PC-3 (cell line): ENCODE results near the gene SHQ1.

Source experiments
- EZH2 ChIP-seq: fragments of 300-600 bp; sonication (generic); IDR thresholded peaks from one replicate; pipeline ENCODE4 v1.6.1; 2017; ENCODE audit warnings: antibody characterized with exemption, mild to moderate bottlenecking, low read length; ENCODE audit not compliant: unreplicated experiment
- EZH2phosphoT487 ChIP-seq: fragments of 300-600 bp; sonication (generic); IDR thresholded peaks from 2 replicates; pipeline ENCODE4 v1.6.1; 2018; ENCODE audit warnings: mild to moderate bottlenecking, antibody characterized with exemption, low read length, borderline replicate concordance
- TF ChIP-seq, protein P1 (sequence below): fragments of 300-600 bp; sonication (generic); conservative IDR thresholded peaks from 2 replicates; pipeline ENCODE4 v1.5.1; 2017; ENCODE audit warnings: antibody characterized with exemption, low read depth, mild to moderate bottlenecking, low read length

DNA sequence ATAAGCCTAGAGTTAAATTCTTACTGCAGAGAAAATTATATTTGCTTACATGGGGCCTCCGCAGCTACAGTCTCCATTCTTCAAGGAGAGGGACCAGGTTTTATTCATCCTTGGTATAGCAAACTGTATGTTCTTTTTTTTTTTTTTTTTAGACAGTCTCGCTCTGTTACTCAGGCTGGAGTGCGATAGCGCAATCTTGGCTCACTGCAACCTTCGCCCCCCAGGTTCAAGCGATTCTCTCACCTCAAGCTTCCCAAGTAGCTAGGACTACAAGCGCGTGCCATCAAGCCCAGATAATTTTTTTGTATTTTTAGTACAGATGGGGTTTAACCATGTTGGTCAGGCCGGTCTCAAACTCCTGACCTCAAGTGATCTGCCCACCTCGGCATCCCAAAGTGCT, 2.1 kb downstream of the SHQ1 start:
- TF ChIP-seq, protein P1, sequence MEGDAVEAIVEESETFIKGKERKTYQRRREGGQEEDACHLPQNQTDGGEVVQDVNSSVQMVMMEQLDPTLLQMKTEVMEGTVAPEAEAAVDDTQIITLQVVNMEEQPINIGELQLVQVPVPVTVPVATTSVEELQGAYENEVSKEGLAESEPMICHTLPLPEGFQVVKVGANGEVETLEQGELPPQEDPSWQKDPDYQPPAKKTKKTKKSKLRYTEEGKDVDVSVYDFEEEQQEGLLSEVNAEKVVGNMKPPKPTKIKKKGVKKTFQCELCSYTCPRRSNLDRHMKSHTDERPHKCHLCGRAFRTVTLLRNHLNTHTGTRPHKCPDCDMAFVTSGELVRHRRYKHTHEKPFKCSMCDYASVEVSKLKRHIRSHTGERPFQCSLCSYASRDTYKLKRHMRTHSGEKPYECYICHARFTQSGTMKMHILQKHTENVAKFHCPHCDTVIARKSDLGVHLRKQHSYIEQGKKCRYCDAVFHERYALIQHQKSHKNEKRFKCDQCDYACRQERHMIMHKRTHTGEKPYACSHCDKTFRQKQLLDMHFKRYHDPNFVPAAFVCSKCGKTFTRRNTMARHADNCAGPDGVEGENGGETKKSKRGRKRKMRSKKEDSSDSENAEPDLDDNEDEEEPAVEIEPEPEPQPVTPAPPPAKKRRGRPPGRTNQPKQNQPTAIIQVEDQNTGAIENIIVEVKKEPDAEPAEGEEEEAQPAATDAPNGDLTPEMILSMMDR, result no peak
- TF ChIP-seq EZH2phosphoT487 (no peak), EZH2 (no peak)
